ENCODE results near the gene RPRD1A. TPM values are rescaled to one million over a fixed set of nuclear protein-coding genes. Genes with fewer than 3 reads are reported as not detected.

RPRD1A gene
- total and polyA plus RNA-seq, 2 of the 4 experiments (the other 2 are of a cell fraction), result 23.3 to 27.2 TPM

DNA sequence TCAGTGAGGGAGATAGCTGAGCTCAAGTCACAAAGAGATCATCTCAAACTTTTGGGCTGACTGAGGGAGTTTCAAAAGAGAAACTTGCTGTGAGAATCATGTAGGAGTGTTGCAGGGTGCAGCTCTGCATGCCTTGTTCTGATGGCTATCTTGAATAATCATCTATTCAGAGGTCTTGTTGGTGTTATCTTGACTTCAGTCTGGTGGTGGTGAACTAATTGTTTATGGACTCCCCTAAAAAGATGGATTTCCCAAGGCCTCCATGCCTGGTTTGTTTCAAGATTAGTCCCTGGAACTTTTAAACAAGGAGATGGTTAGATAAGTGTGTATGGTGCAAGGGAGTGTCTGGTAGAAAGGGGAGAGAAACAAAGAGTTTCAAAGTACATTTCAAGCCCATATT is 32.0 kb upstream of the RPRD1A start:
- POLR2A ChIA-PET (ENCODE audit: unreplicated experiment), result no interaction called here
- Histone ChIP-seq H2BK20ac (ENCODE audit: low read depth, low read length) (no peak overlapping the region), H2AK9ac (replicated peaks; ENCODE audit: low read depth, low read length, poor library complexity) (no peak overlapping the region), H3K9me1 (ENCODE audit: insufficient read depth, low read length) (no peaks in the 10 kb centered on the region), H3K56ac (ENCODE audit: extremely low read depth, insufficient read depth, low read length) (no peak overlapping the region), H2BK120ac (ENCODE audit: low read depth, low read length) (no peak overlapping the region), H3K23ac (ENCODE audit: low read depth, low read length) (no peak overlapping the region), H2BK5ac (ENCODE audit: low read depth, low read length, poor library complexity, severe bottlenecking) (no peak overlapping the region), H2AK5ac (ENCODE audit: low read depth, low read length) (no peak overlapping the region), H3K9ac (ENCODE audit: low read depth, low read length) (no peak overlapping the region), H3K14ac (replicated peaks; ENCODE audit: low read depth, low read length) (no peak overlapping the region), H4K91ac (ENCODE audit: insufficient read depth, low read depth, low read length) (no peak overlapping the region), H3K4ac (ENCODE audit: low read depth, low read length) (no peak overlapping the region), H2AFZ (replicated peaks; ENCODE audit: low read length, poor library complexity) (no peak overlapping the region), H3K36me3 (ENCODE audit: control insufficient read depth, insufficient read depth, low read length) (no peaks in the 10 kb centered on the region), H4K20me1 (ENCODE audit: insufficient read depth, low read length) (no peaks in the 10 kb centered on the region), H3K79me1 (ENCODE audit: low read depth in 1 of 2, low read length in 2 of 2) (no peaks in the 10 kb centered on the region), H3K4me1 (ENCODE audit: control insufficient read depth, insufficient read depth, low read length) (no peaks in the 10 kb centered on the region), H3K18ac (ENCODE audit: low read depth, low read length) (no peak overlapping the region), H4K8ac (ENCODE audit: low read depth in 2 of 2, low read length in 2 of 2) (no peak overlapping the region), H3K4me2 (ENCODE audit: low read depth, low read length) (no peak overlapping the region), H2BK15ac (ENCODE audit: low read depth, low read length) (no peak overlapping the region), H3K4me3 (ENCODE audit: insufficient read depth, low read depth, low read length) (no peak overlapping the region), H3K27ac (ENCODE audit: insufficient read depth, low read length) (no peak overlapping the region), H3K27me3 (ENCODE audit: control insufficient read depth, insufficient read depth, low read length) (peaks cover 2% of the 10 kb centered on the region), H4K5ac (ENCODE audit: low read depth, low read length) (no peak overlapping the region), H3K9me3 (ENCODE audit: control insufficient read depth, insufficient read depth, low read length) (peaks cover 6% of the 10 kb centered on the region)
- DNase-seq (no peak), ATAC-seq (ENCODE audit: low read depth) (no peak)
- dilution Hi-C loops (cut with HindIII; ENCODE audit: low sequenced_read_pairs, unreplicated experiment) (no loop called here), intact Hi-C loops (cut with micrococcal nuclease) (loop anchor here (5.0 to 10.0 kb wide), 4 partner anchors 313 to 708 kb away; no protein-coding TSS in a partner anchor), in situ Hi-C loops (cut with MboI; ENCODE audit: low sequenced_read_pairs) (loop anchor here (5.0 kb wide), 1 partner anchor 183 kb away; no protein-coding TSS in a partner anchor)
- CTCF ChIA-PET, result interaction anchor here (1.7 kb wide), 1 partner anchor 185 kb away, joined by 4 read pairs; no protein-coding TSS in a partner anchor
- no peak for TF ChIP-seq POLR2A (IDR thresholded peaks at IDR 0.05; ENCODE audit: low read depth, low read length)
- no peak for TF ChIP-seq MAFK (IDR thresholded peaks at IDR 0.05; ENCODE audit: low read depth, low read length)
- TF ChIP-seq, protein P1, sequence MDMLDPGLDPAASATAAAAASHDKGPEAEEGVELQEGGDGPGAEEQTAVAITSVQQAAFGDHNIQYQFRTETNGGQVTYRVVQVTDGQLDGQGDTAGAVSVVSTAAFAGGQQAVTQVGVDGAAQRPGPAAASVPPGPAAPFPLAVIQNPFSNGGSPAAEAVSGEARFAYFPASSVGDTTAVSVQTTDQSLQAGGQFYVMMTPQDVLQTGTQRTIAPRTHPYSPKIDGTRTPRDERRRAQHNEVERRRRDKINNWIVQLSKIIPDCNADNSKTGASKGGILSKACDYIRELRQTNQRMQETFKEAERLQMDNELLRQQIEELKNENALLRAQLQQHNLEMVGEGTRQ (IDR thresholded peaks at IDR 0.05; ENCODE audit: low read depth, low read length), result no peak
- no peak for TF ChIP-seq RCOR1 (IDR thresholded peaks at IDR 0.05; ENCODE audit: insufficient replicate concordance, low read length)
- no peak for TF ChIP-seq CHD1 (IDR thresholded peaks at IDR 0.05; ENCODE audit: low read depth, low read length)
- no peak for TF ChIP-seq CEBPB (IDR thresholded peaks at IDR 0.05; ENCODE audit: low read depth, low read length)
- no peak for TF ChIP-seq BHLHE40 (IDR thresholded peaks at IDR 0.05; ENCODE audit: low read depth, low read length)
- TF ChIP-seq RAD21 (IDR thresholded peaks at IDR 0.05; ENCODE audit: low read length), result no peak
- TF ChIP-seq, protein P2, sequence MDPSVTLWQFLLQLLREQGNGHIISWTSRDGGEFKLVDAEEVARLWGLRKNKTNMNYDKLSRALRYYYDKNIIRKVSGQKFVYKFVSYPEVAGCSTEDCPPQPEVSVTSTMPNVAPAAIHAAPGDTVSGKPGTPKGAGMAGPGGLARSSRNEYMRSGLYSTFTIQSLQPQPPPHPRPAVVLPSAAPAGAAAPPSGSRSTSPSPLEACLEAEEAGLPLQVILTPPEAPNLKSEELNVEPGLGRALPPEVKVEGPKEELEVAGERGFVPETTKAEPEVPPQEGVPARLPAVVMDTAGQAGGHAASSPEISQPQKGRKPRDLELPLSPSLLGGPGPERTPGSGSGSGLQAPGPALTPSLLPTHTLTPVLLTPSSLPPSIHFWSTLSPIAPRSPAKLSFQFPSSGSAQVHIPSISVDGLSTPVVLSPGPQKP (IDR thresholded peaks at IDR 0.05; ENCODE audit: borderline replicate concordance, low read depth, low read length), result no peak
- TF ChIP-seq, protein P3, sequence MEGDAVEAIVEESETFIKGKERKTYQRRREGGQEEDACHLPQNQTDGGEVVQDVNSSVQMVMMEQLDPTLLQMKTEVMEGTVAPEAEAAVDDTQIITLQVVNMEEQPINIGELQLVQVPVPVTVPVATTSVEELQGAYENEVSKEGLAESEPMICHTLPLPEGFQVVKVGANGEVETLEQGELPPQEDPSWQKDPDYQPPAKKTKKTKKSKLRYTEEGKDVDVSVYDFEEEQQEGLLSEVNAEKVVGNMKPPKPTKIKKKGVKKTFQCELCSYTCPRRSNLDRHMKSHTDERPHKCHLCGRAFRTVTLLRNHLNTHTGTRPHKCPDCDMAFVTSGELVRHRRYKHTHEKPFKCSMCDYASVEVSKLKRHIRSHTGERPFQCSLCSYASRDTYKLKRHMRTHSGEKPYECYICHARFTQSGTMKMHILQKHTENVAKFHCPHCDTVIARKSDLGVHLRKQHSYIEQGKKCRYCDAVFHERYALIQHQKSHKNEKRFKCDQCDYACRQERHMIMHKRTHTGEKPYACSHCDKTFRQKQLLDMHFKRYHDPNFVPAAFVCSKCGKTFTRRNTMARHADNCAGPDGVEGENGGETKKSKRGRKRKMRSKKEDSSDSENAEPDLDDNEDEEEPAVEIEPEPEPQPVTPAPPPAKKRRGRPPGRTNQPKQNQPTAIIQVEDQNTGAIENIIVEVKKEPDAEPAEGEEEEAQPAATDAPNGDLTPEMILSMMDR (conservative IDR thresholded peaks at IDR 0.05; ENCODE audit: low read depth, low read length), result no peak
- no peak for TF ChIP-seq FOS (IDR thresholded peaks at IDR 0.05; ENCODE audit: low read depth, low read length)
- no peak for TF ChIP-seq NFE2L2 (IDR thresholded peaks at IDR 0.05; ENCODE audit: low read depth, low read length)
- no peak for TF ChIP-seq SMC3 (IDR thresholded peaks at IDR 0.05; ENCODE audit: low read depth, low read length)
- TF ChIP-seq RFX5 (IDR thresholded peaks at IDR 0.05; ENCODE audit: low read depth, low read length), result no peak
- no peak for TF ChIP-seq MAZ (IDR thresholded peaks at IDR 0.05; ENCODE audit: borderline replicate concordance, low read depth, low read length)
- TF ChIP-seq MXI1 (IDR thresholded peaks at IDR 0.05; ENCODE audit: borderline replicate concordance, low read depth, low read length), result no peak
- no TSS peak for BruUV-seq (replicated peaks)

All from IMR-90 (cell line).